ENCODE results near the gene FHIT.
"Not testable (repeated sequence)": the region's sequence is repeated elsewhere in the genome, so short reads cannot be mapped to it uniquely, and the experiment has no call there.

FHIT gene

DNA sequence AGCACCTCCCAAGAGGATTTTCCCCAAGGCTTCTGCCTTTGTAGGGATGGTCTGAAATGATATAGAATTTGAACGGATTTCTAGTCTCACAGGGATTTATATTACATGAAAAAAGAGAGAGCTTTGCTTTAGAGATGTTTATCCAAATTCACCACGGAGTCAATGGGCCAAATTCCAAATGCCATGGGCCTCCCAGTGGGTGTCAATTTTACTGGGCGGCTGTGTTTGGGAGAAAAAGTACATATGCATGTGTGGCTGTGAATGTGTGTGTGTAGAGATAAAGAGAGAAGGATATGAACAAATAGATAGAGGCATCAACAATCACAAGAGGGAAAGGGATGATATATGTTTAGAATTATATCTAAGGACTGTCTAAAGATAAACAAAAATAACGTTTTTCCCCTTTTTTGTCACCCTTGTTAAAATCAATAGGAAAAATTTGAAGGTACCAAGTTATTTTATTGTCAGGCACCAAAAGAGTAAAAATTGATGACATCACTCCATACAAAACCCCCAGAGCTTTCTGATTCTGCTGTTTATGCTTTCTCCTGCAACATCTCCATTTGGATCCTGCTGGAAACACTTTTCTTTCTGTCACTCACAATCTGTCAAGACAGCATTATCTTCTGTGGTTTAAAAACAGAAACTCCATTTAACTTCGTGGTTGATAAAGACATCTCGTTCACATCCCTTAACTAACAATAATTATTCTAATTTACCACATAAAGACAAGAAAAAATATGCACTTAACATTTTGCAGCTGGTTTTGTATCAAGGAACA is 160.7 kb downstream of the FHIT start:
- TF ChIP-seq GATA1 (IDR thresholded peaks at IDR 0.05; ENCODE audit: low read depth, low read length) (no peak), POLR2A (IDR thresholded peaks at IDR 0.05; ENCODE audit: low read length) (no peak)
- DNase-seq, result peak; percentile 28 to 73

DNA sequence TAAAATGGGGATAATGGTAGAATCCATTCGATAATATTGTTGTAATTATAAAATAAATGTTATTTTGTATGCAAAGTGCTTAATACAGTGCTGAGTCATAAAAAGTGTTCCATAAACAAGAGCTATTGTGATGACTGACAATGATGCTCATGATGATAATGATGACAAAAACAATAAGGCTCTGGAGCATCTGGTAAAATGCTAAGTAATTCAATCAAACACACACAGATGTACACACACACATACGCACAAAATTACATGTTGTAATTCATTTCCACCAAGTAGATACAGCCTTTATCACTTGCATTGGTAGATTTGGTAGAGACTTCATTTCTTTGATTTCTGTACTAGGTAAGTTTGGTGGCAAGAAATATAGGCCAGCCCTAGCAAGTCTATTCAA is 163.8 kb downstream of the FHIT start:
- no peak for DNase-seq
- TF ChIP-seq GATA1 (IDR thresholded peaks at IDR 0.05; ENCODE audit: low read depth, low read length) (no peak), POLR2A (IDR thresholded peaks at IDR 0.05; ENCODE audit: low read length) (no peak)

DNA sequence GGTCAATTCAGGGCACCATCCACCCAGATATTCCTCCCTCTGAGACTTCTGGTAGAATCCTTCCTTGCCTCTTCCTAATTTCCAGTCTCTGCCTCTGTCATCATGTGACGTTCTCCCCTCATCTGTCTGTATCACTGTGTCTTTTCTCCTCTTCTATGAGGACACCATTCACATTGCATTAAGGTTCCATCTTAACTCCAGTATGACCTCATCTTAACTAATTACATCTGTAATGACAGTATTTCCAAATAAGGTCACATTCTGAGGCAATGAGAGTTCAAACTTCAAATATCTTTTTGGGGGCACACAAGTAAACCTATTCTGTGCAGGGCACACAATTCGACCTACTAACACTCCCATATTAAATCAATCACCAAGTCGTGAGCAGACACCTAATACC is 169.7 kb downstream of the FHIT start:
- DNase-seq, result no peak
- TF ChIP-seq GATA1 (IDR thresholded peaks at IDR 0.05; ENCODE audit: low read depth, low read length), result no peak
- TF ChIP-seq POLR2A (IDR thresholded peaks at IDR 0.05; ENCODE audit: low read length), result no peak

DNA sequence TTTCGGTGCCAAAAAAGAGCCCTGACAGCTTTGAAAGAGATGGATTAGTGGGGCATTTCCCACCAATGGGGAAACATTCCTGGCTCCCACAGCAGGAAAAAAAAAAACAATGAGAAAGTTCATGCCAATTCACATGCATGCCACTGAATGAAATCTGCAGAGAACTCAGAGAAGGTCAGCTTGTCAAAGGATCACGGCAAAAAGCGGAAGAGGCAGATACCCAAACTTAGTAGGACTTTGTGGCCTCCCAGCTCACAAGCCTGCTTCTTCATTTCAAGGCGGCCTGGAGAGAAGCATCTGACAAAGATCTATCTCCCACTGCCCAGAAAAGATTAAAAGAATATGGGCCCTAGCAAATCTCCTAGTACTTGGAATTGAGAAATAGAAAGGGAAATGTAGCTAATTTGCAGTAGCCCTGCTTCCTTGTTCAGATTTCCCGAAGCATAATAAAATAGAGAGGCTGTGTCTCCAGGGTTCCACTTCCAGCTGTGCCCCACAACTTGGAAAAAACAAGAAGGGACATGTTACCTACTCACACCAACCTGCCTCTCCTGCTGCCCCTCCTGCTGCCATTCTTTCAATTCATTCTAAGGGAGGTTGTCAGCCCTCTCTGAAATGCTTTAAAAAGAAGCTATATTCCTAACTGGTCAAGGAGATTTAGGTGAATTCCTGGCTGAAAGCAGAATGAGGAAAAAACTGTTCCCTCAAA is 170.4 kb downstream of the FHIT start:
- TF ChIP-seq POLR2A (IDR thresholded peaks at IDR 0.05; ENCODE audit: low read length), result no peak
- TF ChIP-seq GATA1 (IDR thresholded peaks at IDR 0.05; ENCODE audit: low read depth, low read length), result no peak
- DNase-seq, result no peak

DNA sequence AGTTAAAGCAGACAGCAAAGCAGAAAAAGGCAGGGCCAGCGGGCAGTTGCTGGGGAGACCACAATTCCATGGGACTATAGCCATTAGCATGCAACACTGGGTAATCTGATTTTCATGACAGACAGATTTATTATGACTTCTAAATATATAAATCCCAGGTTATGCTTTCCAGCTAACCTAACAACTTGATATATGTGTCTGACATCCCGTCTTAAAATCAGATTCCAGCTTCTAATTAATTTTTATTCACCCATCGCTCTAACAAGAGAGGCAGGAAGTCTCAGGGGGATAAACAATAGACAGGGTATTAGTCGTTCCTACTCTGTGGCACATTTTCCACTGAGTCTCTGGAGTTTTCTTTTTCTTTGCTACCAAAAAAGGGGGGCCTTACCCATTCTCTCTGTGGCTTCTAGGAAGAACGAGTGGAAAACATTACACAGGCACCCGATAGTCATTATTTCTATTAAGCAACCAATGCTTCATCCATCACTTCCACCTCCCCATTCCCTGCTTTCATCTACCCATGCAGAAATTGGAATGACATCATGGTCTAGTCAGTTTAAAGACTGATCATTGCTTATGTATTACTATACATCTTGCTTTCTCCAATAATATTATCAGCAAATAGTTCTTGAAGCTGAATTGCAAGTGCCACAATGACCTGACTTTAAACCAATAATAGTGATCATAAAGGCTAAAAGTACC is 173.1 kb downstream of the FHIT start:
- TF ChIP-seq GATA1 (IDR thresholded peaks at IDR 0.05; ENCODE audit: low read depth, low read length) (no peak), POLR2A (IDR thresholded peaks at IDR 0.05; ENCODE audit: low read length) (no peak)
- DNase-seq, result no peak

DNA sequence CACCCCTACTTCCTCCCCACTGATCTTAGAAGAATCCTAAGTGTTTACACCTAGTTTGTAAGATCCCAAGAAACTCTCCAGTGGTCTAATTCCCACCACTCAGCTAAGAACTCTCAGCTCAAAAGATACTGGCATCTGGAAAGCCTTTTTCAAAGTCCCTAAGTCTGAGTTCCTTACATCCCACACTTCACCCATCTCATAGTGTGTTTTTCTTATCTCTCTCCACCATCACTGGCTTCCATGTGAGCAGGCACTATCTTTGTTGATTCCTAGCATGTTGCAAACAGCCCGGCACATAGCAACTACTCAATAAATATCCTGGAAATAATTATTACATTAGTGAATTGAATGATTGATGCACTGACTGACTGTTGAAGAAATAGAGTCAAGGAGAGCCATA is 173.7 kb downstream of the FHIT start:
- TF ChIP-seq GATA1 (IDR thresholded peaks at IDR 0.05; ENCODE audit: low read depth, low read length) (no peak), POLR2A (IDR thresholded peaks at IDR 0.05; ENCODE audit: low read length) (no peak)
- DNase-seq, result no peak

DNA sequence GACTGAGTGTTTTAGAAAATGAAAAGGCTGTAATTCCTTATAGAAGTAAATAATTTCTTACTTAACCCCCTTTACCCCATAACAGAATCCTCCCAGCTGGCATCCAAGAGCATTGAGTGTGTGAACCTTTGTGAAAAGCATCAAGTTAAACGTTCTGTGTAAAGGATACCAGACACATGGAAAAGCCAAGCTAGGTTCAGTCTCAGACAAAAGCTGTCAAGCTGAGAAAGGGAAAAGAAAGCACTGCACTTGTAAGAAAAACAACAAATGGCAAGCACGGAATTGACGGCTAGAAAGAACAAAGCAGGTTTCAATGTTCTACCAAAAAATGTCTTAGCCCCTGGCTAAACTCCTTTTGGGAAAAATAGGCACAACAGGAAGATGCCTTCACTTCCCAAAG is 176.5 kb downstream of the FHIT start:
- TF ChIP-seq GATA1 (IDR thresholded peaks at IDR 0.05; ENCODE audit: low read depth, low read length), result no peak
- TF ChIP-seq POLR2A (IDR thresholded peaks at IDR 0.05; ENCODE audit: low read length), result no peak
- DNase-seq, result no peak

DNA sequence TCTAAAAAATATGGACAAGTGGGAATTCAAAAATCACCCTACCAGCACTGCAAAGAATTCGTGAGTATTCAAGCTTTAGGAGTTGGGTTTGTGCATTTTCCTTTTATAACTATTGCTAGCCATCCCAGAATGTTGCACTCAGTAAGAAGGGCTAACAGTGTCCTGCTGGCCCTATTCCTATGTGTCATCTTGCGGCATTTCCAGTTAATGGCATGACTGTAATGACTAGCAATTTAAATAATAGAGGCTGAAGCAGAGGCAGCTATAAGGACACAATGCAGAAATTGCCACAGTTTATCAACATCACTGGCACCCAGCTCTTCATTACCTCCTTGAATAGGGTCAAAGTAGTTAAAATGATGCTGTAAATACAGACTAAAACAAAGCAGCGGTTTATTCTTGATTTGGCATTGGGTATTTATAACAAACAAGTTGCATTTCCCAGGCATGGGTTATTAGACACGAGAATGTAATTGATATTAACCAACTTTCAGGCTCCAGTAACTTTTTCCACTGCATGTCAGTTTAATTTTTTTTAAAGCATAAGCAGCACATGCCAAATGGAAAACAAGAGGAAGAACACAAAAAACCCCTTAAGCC is 177.6 kb downstream of the FHIT start:
- DNase-seq, result no peak
- no peak for TF ChIP-seq GATA1 (IDR thresholded peaks at IDR 0.05; ENCODE audit: low read depth, low read length)

DNA sequence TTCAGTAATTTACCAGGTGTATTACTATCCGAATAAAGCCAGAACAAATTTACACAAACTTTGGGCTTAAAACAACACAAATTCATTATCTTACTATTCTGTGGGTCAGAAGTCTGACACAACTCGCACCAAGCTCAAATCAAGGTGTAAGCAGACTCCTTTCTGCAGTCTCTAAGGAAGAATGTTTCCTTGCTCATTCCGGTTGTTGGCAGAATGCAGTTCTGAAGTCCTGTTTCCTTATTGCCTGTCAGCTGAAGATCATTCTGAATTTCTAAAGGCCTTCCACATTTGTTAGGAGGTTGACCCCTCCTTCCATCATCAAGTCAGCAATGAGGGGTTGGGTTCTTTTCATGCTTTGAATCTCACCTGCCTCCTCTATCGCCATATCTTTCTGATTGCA is 183.2 kb downstream of the FHIT start:
- TF ChIP-seq GATA1 (IDR thresholded peaks at IDR 0.05; ENCODE audit: low read depth, low read length) (no peak), POLR2A (IDR thresholded peaks at IDR 0.05; ENCODE audit: low read length) (no peak)
- DNase-seq, result no peak

DNA sequence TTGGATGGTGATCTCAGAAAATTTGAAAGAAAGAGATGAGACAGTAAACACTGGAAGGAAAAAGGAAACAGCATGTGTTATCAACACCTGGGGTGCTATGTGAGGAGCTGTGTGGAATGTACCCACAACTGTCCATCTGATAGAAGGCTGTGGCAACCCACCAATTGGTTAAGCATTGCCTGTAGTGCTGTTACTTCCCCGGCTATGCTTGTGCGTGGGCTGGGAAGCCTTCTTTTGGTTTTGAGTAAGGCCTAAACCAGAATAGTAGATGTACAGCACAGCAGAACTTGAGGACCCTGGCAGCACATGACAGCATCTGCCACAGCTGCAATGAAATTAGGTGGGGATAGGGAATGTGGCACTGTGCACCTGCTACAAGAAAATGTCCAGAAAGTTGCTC is 184.5 kb downstream of the FHIT start:
- TF ChIP-seq GATA1 (IDR thresholded peaks at IDR 0.05; ENCODE audit: low read depth, low read length) (no peak), POLR2A (IDR thresholded peaks at IDR 0.05; ENCODE audit: low read length) (no peak)

DNA sequence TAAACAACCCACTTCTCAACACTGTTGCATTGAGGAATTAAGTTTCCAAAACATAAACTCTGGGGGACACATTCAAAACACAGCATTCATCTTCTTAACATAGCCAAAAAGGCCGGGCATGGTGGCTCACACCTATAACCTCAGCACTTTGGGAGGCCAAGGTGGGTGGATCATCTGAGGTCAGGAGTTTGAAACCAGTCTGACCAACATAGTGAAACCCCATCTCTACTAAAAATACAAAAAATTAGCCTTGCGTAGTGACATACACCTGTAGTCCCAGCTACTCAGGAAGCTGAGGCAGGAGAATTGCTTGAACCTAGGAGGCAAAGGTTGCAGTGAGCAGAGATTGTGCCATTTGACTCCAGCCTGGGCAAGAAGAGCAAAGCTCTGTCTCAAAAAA is 185.0 kb downstream of the FHIT start:
- DNase-seq, result not testable (repeated sequence)

More for the DNA sequence above, 184.5 kb downstream of the FHIT start:
- no peak for DNase-seq

DNA sequence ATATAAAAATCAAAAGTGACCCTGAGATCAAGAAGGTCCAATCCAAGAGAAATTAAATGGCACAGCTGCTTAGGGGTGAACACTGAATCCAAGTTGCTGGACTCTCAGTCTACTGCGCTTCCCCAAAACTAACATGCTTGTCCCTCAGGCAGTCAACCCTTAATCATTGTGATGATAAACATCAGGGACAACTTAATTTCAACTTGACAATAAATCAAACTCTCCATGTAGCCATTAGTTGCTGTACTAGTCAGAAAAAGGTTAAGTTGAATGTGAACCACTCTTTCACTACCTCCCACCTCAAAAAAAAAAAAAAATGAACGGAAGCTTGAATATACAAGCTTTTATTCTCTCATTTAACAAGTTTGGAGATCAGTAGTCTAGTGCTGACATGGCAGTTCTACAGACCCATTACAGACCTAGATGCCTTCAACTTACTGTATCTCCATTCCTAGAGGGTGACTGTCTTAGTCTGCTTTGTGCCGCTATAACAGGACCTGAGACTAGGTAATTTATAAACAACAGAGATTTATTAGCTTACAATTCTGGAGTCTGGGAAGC is 185.7 kb downstream of the FHIT start:
- TF ChIP-seq GATA1 (IDR thresholded peaks at IDR 0.05; ENCODE audit: low read depth, low read length) (no peak), POLR2A (IDR thresholded peaks at IDR 0.05; ENCODE audit: low read length) (no peak)
- no peak for DNase-seq

DNA sequence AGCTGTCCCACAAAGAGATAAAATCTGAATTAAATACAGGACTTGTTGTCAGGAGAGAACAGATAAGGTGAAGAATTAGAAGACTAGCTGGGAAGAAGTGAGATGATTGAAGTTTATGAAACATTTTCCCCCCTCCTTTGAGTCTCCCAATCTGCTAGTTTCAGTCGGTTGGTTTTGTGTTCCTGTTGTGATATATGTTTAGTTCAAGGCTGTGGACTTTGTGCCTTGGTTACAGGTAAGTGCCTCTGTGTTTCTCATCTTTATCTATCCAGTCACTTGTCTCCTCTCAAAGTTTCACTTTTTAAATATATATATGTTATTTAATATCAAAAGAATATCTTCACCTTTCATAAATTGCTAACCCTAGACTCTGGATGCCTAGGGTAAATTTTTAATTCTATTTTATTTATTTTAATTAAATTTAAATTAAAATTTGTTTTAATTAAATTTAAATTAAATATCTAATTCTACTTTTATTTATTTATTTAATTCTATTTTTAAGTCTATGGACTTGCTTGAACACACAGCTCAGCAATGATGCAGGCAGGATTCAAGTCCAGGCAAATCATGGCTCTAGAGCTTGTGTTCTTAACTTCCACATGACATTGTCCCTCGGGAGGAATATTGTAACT is 190.0 kb downstream of the FHIT start:
- DNase-seq, result no peak
- TF ChIP-seq GATA1 (IDR thresholded peaks at IDR 0.05; ENCODE audit: low read depth, low read length) (no peak), POLR2A (IDR thresholded peaks at IDR 0.05; ENCODE audit: low read length) (no peak)

All from erythroblast (primary cell).